ENCODE results near the gene EFCAB8.

GRCh38 chr20:32972181-32973076, 113.7 kb downstream of the EFCAB8 start:
- no peak for TF ChIP-seq OSR1 (CRISPR knock-in tag; IDR thresholded peaks at IDR 0.05)
- no peak for TF ChIP-seq CSDC2 (CRISPR knock-in tag; IDR thresholded peaks at IDR 0.05)
- no peak for TF ChIP-seq RARB (CRISPR knock-in tag; IDR thresholded peaks at IDR 0.05)
- TF ChIP-seq GLIS3 (CRISPR knock-in tag; IDR thresholded peaks at IDR 0.05), result no peak
- TF ChIP-seq, protein P1, sequence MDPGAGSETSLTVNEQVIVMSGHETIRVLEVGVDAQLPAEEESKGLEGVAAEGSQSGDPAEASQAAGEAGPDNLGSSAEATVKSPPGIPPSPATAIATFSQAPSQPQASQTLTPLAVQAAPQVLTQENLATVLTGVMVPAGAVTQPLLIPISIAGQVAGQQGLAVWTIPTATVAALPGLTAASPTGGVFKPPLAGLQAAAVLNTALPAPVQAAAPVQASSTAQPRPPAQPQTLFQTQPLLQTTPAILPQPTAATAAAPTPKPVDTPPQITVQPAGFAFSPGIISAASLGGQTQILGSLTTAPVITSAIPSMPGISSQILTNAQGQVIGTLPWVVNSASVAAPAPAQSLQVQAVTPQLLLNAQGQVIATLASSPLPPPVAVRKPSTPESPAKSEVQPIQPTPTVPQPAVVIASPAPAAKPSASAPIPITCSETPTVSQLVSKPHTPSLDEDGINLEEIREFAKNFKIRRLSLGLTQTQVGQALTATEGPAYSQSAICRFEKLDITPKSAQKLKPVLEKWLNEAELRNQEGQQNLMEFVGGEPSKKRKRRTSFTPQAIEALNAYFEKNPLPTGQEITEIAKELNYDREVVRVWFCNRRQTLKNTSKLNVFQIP (CRISPR knock-in tag; IDR thresholded peaks at IDR 0.05; ENCODE audit: borderline replicate concordance, low read depth), result no peak
- no peak for TF ChIP-seq ZFP30 (CRISPR knock-in tag; IDR thresholded peaks at IDR 0.05)
- TF ChIP-seq ZNF8 (CRISPR knock-in tag; IDR thresholded peaks at IDR 0.05), result no peak
- TF ChIP-seq, protein P2, sequence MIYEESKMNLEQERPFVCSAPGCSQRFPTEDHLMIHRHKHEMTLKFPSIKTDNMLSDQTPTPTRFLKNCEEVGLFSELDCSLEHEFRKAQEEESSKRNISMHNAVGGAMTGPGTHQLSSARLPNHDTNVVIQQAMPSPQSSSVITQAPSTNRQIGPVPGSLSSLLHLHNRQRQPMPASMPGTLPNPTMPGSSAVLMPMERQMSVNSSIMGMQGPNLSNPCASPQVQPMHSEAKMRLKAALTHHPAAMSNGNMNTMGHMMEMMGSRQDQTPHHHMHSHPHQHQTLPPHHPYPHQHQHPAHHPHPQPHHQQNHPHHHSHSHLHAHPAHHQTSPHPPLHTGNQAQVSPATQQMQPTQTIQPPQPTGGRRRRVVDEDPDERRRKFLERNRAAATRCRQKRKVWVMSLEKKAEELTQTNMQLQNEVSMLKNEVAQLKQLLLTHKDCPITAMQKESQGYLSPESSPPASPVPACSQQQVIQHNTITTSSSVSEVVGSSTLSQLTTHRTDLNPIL (CRISPR knock-in tag; IDR thresholded peaks at IDR 0.05; ENCODE audit: low read depth), result no peak
- TF ChIP-seq, protein P3, sequence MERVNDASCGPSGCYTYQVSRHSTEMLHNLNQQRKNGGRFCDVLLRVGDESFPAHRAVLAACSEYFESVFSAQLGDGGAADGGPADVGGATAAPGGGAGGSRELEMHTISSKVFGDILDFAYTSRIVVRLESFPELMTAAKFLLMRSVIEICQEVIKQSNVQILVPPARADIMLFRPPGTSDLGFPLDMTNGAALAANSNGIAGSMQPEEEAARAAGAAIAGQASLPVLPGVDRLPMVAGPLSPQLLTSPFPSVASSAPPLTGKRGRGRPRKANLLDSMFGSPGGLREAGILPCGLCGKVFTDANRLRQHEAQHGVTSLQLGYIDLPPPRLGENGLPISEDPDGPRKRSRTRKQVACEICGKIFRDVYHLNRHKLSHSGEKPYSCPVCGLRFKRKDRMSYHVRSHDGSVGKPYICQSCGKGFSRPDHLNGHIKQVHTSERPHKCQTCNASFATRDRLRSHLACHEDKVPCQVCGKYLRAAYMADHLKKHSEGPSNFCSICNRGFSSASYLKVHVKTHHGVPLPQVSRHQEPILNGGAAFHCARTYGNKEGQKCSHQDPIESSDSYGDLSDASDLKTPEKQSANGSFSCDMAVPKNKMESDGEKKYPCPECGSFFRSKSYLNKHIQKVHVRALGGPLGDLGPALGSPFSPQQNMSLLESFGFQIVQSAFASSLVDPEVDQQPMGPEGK (CRISPR knock-in tag; IDR thresholded peaks at IDR 0.05; ENCODE audit: borderline replicate concordance), result no peak
- TF ChIP-seq ZC3H10 (CRISPR knock-in tag; IDR thresholded peaks at IDR 0.05), result no peak
- TF ChIP-seq SNAI2 (CRISPR knock-in tag; IDR thresholded peaks at IDR 0.05), result no peak
- no peak for TF ChIP-seq ZNF565 (CRISPR knock-in tag; conservative IDR thresholded peaks at IDR 0.05; ENCODE audit: low read depth)
- no peak for TF ChIP-seq BACH2 (CRISPR knock-in tag; IDR thresholded peaks at IDR 0.05; ENCODE audit: borderline replicate concordance)

Measured in SK-N-SH treated with all-trans-retinoic acid at 6 μM for 48 hours (cell line).